Middle frontal gyrus (tissue), 1 donor: ENCODE measurements around the gene ALG12.

Experiments
- DNase-seq: peaks from one replicate; pipeline ENCODE4 v3.0.0-alpha.2; 2015; ENCODE audit warnings: low spot score; ENCODE audit errors: extremely low spot score

Gene ALG12

GRCh38 chr22:49958366-49958921 is 40.2 kb upstream of the ALG12 start:
- DNase-seq, result no peak

- DNase-seq, result no peak
Observed at GRCh38 chr22:49957826-49958365, 39.7 kb upstream of the ALG12 start.

GRCh38 chr22:49956914-49957825 is 38.9 kb upstream of the ALG12 start:
- DNase-seq, result no peak

- no peak for DNase-seq
Observed at GRCh38 chr22:49956418-49956770, 38.2 kb upstream of the ALG12 start.

- no peak for DNase-seq
Observed at GRCh38 chr22:49955581-49956417, 37.6 kb upstream of the ALG12 start.

- no peak for DNase-seq
Observed at GRCh38 chr22:49954991-49955580, 36.8 kb upstream of the ALG12 start.

- no peak for DNase-seq
Observed at GRCh38 chr22:49954354-49954753, 36.1 kb upstream of the ALG12 start.

GRCh38 chr22:49953680-49954344 is 35.6 kb upstream of the ALG12 start:
- DNase-seq, result no peak

- DNase-seq, result no peak
Observed at GRCh38 chr22:49953027-49953679, 34.9 kb upstream of the ALG12 start.

GRCh38 chr22:49951986-49952896 is 34.0 kb upstream of the ALG12 start:
- DNase-seq, result no peak

GRCh38 chr22:49951678-49951985 is 33.4 kb upstream of the ALG12 start:
- DNase-seq, result no peak

GRCh38 chr22:49951000-49951677 is 32.9 kb upstream of the ALG12 start:
- no peak for DNase-seq

- no peak for DNase-seq
Observed at GRCh38 chr22:49950396-49950994, 32.3 kb upstream of the ALG12 start.

- DNase-seq, result no peak
Observed at GRCh38 chr22:49949914-49950292, 31.7 kb upstream of the ALG12 start.

GRCh38 chr22:49948958-49949913 is 31.0 kb upstream of the ALG12 start:
- DNase-seq, result no peak

- DNase-seq, result no peak
Observed at GRCh38 chr22:49948116-49948957, 30.1 kb upstream of the ALG12 start.

GRCh38 chr22:49947296-49947622 is 29.0 kb upstream of the ALG12 start:
- DNase-seq, result no peak
